IPS DF 6.9 (cell line): Measurements from ENCODE around the gene ATXN2.

Source experiments
- DNase-seq: peaks from one replicate; pipeline ENCODE4 v3.0.0-alpha.2; 2013; ENCODE audit warnings: low read depth, low spot score
- H3K27ac ChIP-seq: one replicate; pipeline ENCODE4 v1.5.1; 2013; ENCODE audit warnings: low read length, control low read depth
- H3K27me3 ChIP-seq: 2 replicates; pipeline ENCODE4 v1.6.1; 2013; ENCODE audit warnings: mild to moderate bottlenecking, low read length; ENCODE audit not compliant: control insufficient read depth, insufficient read depth
- H3K36me3 ChIP-seq: 2 replicates; pipeline ENCODE4 v1.6.1; 2013; ENCODE audit warnings: low read length; ENCODE audit not compliant: control insufficient read depth, insufficient read depth
- H3K4me1 ChIP-seq: 2 replicates; pipeline ENCODE4 v1.6.1; 2013; ENCODE audit warnings: low read length; ENCODE audit not compliant: control insufficient read depth, insufficient read depth
- H3K4me3 ChIP-seq: 2 replicates; pipeline ENCODE4 v1.5.1; 2013; ENCODE audit warnings: mild to moderate bottlenecking, low read length
- H3K9me3 ChIP-seq: 2 replicates; pipeline ENCODE4 v1.6.1; 2013; ENCODE audit warnings: low read length, inconsistent platforms; ENCODE audit not compliant: control insufficient read depth, insufficient read depth
- WGBS: extraction: QIAGEN DNeasy Blood & Tissue Kit; methylation state at CpG from one replicate; pipeline ENCODE4 v1.1.7; 2013; ENCODE audit warnings: mixed read lengths, missing lambda C conversion rate; ENCODE audit not compliant: insufficient read length, insufficient coverage; 5-methylcytosine and 5-hydroxymethylcytosine counted together

ATXN2 gene

DNA sequence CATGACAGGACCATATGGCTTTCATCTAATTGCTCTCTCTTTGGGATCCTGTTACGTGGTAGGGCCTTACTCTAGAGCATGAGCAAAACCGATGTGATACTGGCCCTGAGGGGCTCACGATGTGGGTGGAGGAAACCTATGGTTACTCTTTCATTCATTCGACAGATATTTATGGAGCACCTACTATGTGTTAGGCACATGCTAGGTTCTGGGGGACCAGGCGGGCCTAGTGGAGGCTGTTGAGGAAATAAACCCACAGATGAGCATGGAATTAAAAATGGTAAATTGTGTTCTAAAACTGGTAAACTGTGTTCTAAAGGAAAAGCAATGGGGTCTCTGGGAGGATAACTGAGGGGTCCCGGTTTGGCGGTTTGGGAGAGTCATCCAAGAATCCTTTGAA lies 178.6 kb downstream of the ATXN2 start:
- no CpG with 5 or more reads among the region's 7 CpGs for WGBS

DNA sequence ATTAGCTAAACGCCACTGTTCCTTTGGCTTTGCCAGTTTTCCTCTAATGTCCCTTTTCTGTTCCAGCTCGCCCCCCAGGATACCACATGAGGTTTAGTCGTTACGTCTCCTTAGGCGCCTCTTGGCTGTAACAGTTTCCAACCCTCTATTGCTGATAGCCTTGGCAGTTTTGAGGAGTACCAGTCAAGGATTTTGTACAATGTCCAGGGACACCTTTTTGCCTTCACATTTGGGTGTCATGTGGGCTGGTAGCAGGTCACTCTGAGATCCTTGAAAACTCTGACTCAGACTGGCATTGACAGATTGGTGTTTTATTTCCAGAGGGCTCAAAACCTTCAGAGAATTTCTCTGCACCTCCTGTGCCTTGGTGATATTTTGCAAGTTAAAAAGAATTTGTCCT lies 179.3 kb downstream of the ATXN2 start:
- no peaks in the 10 kb centered on the region; the same call in 1 of the 2 replicates for H3K4me1 ChIP-seq
- H3K36me3 ChIP-seq = peaks cover 2% of the 10 kb centered on the region
- H3K4me3 ChIP-seq = no peak overlapping the region
- WGBS = no CpG with 5 or more reads among the region's 5 CpGs
- H3K9me3 ChIP-seq = no peaks in the 10 kb centered on the region
- no peaks in the 10 kb centered on the region for H3K27me3 ChIP-seq
- no peak overlapping the region for H3K27ac ChIP-seq
- DNase-seq = no peak

More for the DNA sequence above, 178.6 kb downstream of the ATXN2 start:
- Histone ChIP-seq H3K27ac (no peak overlapping the region), H3K4me3 (no peak overlapping the region), H3K4me1 (peaks cover 1% of the 10 kb centered on the region; the same call in 1 of the 2 replicates), H3K36me3 (peaks cover 2% of the 10 kb centered on the region), H3K27me3 (no peaks in the 10 kb centered on the region), H3K9me3 (no peaks in the 10 kb centered on the region)
- no peak for DNase-seq

DNA sequence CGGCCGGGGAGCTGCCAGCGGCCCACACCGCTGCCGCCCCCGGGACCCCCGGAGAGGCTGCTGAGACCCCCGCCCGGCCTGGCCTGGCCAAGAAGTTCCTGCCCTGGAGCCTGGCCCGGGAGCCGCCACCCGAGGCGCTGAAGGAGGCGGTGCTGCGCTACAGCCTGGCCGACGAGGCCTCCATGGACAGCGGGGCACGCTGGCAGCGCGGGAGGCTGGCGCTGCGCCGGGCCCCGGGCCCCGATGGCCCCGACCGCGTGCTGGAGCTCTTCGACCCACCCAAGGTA lies 180.6 kb downstream of the ATXN2 start:
- no peak overlapping the region for H3K27ac ChIP-seq
- DNase-seq = no peak
- no peaks in the 10 kb centered on the region for H3K9me3 ChIP-seq
- H3K27me3 ChIP-seq = no peaks in the 10 kb centered on the region
- H3K4me3 ChIP-seq = no peak overlapping the region
- WGBS = no CpG with 5 or more reads among the region's 30 CpGs
- peaks cover 2% of the 10 kb centered on the region for H3K36me3 ChIP-seq
- H3K4me1 ChIP-seq = peaks cover under 1% of the 10 kb centered on the region; the same call in 1 of the 2 replicates

DNA sequence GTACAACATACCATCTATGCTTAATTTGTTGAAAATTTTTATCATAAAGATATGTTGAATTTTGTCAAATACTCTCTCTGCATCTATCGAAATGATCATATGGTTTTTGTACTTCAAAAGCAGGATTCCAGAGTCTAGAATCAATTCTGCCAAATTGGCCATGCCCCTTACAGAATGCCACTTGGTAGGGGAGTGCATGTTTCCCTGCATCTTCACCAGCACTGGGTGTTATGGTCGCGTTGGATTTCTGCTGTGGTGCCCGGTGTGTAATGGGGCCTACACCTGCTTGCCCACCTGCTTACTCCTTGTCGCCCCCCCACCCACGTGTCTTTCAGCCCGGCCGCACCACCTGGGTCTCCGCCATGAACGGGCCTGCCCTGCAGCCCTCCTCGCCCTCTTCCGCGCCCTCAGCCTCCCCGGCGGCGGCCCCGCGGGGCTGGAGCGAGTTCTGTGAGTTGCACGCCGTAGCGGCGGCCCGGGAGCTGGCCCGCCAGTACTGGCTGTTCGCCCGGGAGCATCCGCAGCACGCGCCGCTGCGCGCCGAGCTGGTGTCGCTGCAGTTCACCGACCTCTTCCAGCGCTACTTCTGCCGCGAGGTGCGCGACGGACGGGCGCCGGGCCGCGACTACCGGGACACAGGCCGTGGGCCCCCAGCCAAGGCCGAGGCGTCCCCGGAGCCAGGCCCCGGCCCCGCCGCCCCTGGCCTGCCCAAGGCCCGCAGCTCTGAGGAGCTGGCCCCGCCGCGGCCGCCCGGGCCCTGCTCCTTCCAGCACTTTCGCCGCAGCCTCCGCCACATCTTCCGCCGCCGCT lies 181.1 kb downstream of the ATXN2 start:
- Histone ChIP-seq H3K36me3 (peaks cover 2% of the 10 kb centered on the region), H3K4me3 (no peak overlapping the region), H3K9me3 (no peaks in the 10 kb centered on the region), H3K4me1 (peaks cover 4% of the 10 kb centered on the region; the same call in 1 of the 2 replicates), H3K27ac (no peak overlapping the region), H3K27me3 (no peaks in the 10 kb centered on the region)
- no CpG with 5 or more reads among the region's 67 CpGs for WGBS
- DNase-seq = no peak

DNA sequence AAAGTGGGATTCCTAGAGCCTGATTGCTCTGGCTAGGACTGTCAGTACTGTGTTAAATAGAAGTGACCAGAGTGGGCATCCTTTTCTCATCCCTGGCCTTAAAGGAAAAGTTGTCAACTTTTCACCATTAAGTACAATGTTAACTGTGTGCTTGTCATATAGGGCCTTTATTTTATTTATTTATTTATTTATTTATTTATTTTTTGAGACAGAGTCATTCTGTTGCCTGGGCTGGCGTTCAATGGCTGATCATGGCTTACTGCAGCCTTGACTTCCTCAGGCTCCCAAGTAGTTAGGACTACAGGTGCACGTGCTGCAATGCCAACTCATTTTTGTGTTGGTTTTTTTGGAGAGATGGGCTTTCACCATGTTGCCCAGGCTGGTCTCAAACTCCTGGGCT lies 181.8 kb downstream of the ATXN2 start:
- no peaks in the 10 kb centered on the region for H3K27me3 ChIP-seq
- no CpG with 5 or more reads among the region's 2 CpGs for WGBS
- no peak overlapping the region for H3K27ac ChIP-seq

DNA sequence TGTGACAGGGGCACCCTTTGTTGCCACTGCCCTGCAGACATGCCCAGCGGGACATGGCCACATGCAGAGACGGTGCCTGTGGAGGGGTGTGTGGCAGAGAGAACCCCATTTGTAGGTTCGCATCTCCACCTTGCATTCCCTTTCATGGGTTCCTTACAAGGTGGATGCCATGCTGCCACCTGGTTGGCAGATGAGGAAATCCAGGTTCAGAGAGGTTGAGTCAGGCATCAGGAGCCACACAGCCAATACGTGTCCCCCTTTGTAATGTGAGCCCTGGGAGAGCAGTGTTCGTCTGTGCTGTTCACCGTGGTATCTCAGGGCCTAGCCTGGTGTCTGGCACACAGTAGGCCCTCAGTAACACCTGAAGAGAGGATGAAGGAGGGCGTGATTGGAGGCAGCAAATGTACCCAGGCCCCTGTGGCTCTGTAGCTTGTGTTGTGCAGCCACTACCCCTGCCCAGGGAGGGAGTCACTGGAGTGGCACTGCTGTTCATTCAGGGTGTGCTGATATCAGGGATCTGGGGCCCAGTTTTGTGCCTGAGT lies 184.3 kb downstream of the ATXN2 start:
- no peak for DNase-seq
- no CpG with 5 or more reads among the region's 7 CpGs for WGBS
- H3K4me1 ChIP-seq = peaks cover 15% of the 10 kb centered on the region
- no peaks in the 10 kb centered on the region for H3K9me3 ChIP-seq
- H3K36me3 ChIP-seq = peaks cover 2% of the 10 kb centered on the region
- no peak overlapping the region for H3K27ac ChIP-seq
- no peak overlapping the region for H3K4me3 ChIP-seq
- no peaks in the 10 kb centered on the region for H3K27me3 ChIP-seq

More for the DNA sequence above, 181.8 kb downstream of the ATXN2 start:
- Histone ChIP-seq H3K36me3 (peaks cover 2% of the 10 kb centered on the region), H3K4me1 (peaks cover 4% of the 10 kb centered on the region; the same call in 1 of the 2 replicates), H3K4me3 (no peak overlapping the region), H3K9me3 (no peaks in the 10 kb centered on the region)
- DNase-seq = no peak

DNA sequence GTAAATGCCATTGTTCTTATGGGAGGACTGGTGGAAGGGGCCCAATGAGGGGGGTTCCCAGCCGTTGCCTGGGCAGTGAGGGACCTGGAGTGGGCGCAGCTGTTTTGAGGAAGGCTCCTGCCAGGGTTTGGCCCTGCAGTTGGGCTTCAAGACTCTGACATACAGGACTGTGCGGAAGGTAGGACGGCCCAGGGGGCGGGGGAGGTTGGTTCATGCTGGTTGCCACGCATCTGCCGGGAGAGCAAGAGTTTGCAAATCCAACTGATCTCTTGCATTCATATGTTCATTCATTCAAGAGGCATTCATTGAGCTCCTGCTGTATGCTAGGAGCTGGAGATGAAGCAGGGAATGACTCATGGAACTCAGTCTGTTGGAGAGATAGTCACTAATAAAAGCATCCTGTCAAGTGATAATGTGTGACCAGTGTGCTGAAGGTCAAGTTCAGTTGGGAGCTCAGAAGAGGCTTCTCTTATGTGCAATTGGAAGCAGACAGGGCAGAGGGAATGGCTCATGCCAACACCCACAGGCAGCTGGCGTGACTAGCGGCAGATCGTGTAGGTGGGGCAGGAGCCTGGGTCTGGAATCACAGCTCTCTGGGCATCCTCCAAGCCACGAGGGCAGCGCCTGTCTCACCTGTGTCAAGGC lies 185.6 kb downstream of the ATXN2 start:
- Histone ChIP-seq H3K36me3 (peaks cover 2% of the 10 kb centered on the region; the same call in 1 of the 2 replicates), H3K9me3 (no peaks in the 10 kb centered on the region), H3K27me3 (no peaks in the 10 kb centered on the region), H3K4me1 (peaks cover 19% of the 10 kb centered on the region), H3K27ac (no peak overlapping the region), H3K4me3 (no peak overlapping the region)
- no CpG with 5 or more reads among the region's 12 CpGs for WGBS
- DNase-seq = no peak

DNA sequence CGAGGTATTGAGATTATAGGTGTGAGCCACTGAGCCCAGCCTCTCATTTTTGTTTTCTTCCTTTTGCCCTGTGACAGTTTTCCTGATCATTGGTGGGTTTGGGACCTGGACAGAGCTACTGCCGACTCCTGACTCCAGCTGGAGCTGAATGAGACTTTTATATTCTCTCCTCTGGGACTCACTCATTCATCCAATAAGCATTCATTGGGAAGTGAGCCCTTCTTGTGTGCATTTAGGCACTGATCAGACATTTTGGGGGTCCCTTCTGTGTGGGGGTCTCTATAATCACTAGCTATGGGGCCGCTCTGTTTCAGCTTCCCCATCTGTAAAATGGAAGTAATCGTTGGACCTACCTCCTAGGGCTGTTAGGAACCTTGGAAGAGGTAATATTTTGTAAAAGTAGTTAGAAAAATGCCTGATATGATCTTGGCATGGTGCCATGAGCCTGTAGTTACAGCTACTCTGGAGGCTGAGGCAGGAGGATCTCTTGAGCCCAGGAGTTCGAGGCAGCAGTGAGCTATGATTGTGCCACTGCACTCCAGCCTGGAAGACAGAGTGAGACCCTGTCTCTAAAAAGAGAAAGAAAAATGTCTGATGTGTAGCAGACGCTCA lies 186.2 kb downstream of the ATXN2 start:
- H3K27me3 ChIP-seq = no peaks in the 10 kb centered on the region
- H3K4me3 ChIP-seq = no peak overlapping the region
- H3K4me1 ChIP-seq = peaks cover 19% of the 10 kb centered on the region
- no peaks in the 10 kb centered on the region for H3K9me3 ChIP-seq
- H3K27ac ChIP-seq = no peak overlapping the region
- WGBS = no CpG with 5 or more reads among the region's 6 CpGs
- no peaks in the 10 kb centered on the region for H3K36me3 ChIP-seq
- DNase-seq = no peak

DNA sequence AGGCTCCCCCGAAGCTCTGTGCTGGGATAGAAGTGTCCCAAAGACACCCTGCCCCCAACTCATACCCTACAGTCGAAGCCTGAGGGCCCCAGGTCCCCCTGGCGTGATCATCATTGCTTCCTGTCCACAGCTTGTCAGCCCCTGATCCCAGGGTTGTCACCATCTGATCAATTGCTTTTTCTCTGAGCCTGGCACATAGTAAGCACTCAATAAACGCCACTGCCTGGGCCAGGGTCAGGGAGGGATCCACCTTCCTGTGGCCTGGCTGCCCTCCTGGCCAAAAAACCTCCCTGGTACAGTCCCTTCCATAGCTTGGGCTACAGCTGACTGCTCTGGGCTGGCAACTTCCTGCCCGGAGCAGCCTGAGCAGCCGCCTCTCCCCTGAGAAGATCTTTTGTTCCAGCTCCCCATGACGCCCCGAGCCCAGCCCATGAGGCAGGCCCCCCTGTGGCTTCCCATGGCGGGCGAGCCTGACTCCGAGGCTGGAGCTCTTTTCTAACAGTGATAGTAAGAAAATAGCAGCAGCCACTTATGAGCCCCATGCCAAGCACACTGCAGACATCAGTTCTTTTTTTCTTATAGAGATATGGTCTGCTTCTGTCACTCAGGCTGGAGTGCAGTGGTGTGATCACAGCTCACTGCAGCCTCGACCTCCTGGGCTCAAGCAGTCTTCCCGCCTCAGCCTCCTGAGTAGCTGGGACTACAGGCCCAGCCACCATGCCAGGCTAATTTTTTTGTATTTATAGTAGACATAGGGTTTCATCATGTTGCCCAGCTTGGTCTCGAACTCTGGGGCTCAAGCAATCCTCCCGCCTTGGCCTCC lies 186.9 kb downstream of the ATXN2 start:
- H3K36me3 ChIP-seq = no peaks in the 10 kb centered on the region
- H3K4me3 ChIP-seq = no peak overlapping the region
- DNase-seq = no peak
- no CpG with 5 or more reads among the region's 15 CpGs for WGBS
- H3K4me1 ChIP-seq = peaks cover 23% of the 10 kb centered on the region
- no peaks in the 10 kb centered on the region for H3K9me3 ChIP-seq
- no peaks in the 10 kb centered on the region for H3K27me3 ChIP-seq
- no peak overlapping the region for H3K27ac ChIP-seq
